ENCODE data around the gene TRAPPC2L. TPM values are rescaled to one million over a fixed set of nuclear protein-coding genes. Genes with fewer than 3 reads are reported as not detected.

TRAPPC2L gene
- total and polyA plus RNA-seq, 2 of the 13 experiments (the other 11 are each of a cell fraction or from before 2014, with no cell fraction given): 96.3 to 107 TPM

DNA sequence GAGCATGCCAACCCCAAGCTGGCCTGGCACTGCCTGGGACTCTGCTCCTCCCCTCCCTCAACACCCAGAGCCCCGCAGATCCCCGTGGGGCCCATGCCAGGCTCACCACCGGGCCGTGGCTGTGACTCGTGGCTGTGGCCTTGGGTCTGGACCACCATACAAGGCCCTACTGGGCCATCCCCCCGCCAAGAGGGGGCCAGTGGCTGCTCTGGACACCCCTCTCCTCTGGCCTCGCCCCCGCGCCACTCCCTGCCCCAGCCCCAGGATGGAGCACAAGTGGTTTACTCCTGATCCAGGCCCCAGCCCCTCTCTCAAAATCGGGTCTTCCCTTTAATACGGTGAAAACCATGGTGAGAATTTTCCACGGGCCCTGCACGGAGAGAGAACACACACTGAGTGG, 6.5 kb downstream of the TRAPPC2L start:
- Histone ChIP-seq H3K27ac (ENCODE audit: extremely low read length, insufficient read depth, low read length) (no peak overlapping the region), H3K9ac (ENCODE audit: insufficient read depth, low read depth, low read length) (no peak overlapping the region), H2AFZ (ENCODE audit: low read length) (no peak overlapping the region), H3K4me1 (ENCODE audit: insufficient read depth, low read length) (peaks cover 2% of the 10 kb centered on the region), H3K79me2 (ENCODE audit: insufficient read depth, low read length) (no peaks in the 10 kb centered on the region), H3K4me2 (ENCODE audit: low read depth, low read length) (no peak overlapping the region), H3K36me3 (replicated peaks in 1 of 2; ENCODE audit: control insufficient read depth in 1 of 2, insufficient read depth in 2 of 2, low read length in 2 of 2) (peaks cover 11 to 27% of the 10 kb centered on the region in 2 experiments), H3K27me3 (ENCODE audit: control insufficient read depth in 1 of 2, insufficient read depth in 2 of 2, low read length in 2 of 2) (peaks cover 10 to 35% of the 10 kb centered on the region in 2 experiments; a peak in 4 of 5 replicates), H4K20me1 (ENCODE audit: insufficient read depth, low read length) (no peaks in the 10 kb centered on the region), H3K9me3 (ENCODE audit: low read length) (no peaks in the 10 kb centered on the region), H3K4me3 (replicated peaks in 1 of 3; ENCODE audit: insufficient read depth in 1 of 3, low read depth in 2 of 3, low read length in 3 of 3) (no peak overlapping the region)
- intact Hi-C loops (cut with micrococcal nuclease; ENCODE audit: unreplicated experiment): no loop called here
- 71% methylated on average over 10 of the region's 13 CpGs for WGBS (ENCODE audit: low lambda C conversion rate)
- in situ Hi-C loops (cut with HindIII; ENCODE audit: extremely low pct_ligation_motif_present, low pct_unique_long_range_greater_than_20kb): no loop called here
- ChIA-PET POLR2A (no interaction called here), CTCF (ENCODE audit: low intra/inter-chr PET ratio, low total read pairs) (no interaction called here)
- ATAC-seq: no peak
- no TSS peak for BruUV-seq (replicated peaks)
- DNase-seq (ENCODE audit: low spot score): no peak
- no peak for FAIRE-seq
- TF ChIP-seq KAT7 (CRISPR knock-in tag; IDR thresholded peaks at IDR 0.05; ENCODE audit: borderline replicate concordance) (no peak), ZNF17 (CRISPR knock-in tag; IDR thresholded peaks at IDR 0.05) (no peak), SIX4 (CRISPR knock-in tag; IDR thresholded peaks at IDR 0.05) (no peak), HOXA5 (CRISPR knock-in tag; IDR thresholded peaks at IDR 0.05) (no peak), DNMT3B (CRISPR knock-in tag; conservative IDR thresholded peaks at IDR 0.05) (no peak), ZBTB42 (CRISPR knock-in tag; IDR thresholded peaks at IDR 0.05) (no peak), BHLHE40 (IDR thresholded peaks at IDR 0.05; ENCODE audit: low read length) (no peak), NCOA1 (CRISPR knock-in tag; IDR thresholded peaks at IDR 0.05) (no peak), ZNF841 (CRISPR knock-in tag; IDR thresholded peaks at IDR 0.05; ENCODE audit: borderline replicate concordance) (no peak), SSRP1 (CRISPR knock-in tag; IDR thresholded peaks at IDR 0.05) (no peak), ARNTL (CRISPR knock-in tag; IDR thresholded peaks at IDR 0.05) (no peak), TBX3 (IDR thresholded peaks at IDR 0.05; ENCODE audit: borderline replicate concordance) (no peak), EEA1 (CRISPR knock-in tag; IDR thresholded peaks at IDR 0.05; ENCODE audit: borderline replicate concordance) (no peak), DMAP1 (CRISPR knock-in tag; IDR thresholded peaks at IDR 0.05) (no peak)
- TF ChIP-seq, protein P1, sequence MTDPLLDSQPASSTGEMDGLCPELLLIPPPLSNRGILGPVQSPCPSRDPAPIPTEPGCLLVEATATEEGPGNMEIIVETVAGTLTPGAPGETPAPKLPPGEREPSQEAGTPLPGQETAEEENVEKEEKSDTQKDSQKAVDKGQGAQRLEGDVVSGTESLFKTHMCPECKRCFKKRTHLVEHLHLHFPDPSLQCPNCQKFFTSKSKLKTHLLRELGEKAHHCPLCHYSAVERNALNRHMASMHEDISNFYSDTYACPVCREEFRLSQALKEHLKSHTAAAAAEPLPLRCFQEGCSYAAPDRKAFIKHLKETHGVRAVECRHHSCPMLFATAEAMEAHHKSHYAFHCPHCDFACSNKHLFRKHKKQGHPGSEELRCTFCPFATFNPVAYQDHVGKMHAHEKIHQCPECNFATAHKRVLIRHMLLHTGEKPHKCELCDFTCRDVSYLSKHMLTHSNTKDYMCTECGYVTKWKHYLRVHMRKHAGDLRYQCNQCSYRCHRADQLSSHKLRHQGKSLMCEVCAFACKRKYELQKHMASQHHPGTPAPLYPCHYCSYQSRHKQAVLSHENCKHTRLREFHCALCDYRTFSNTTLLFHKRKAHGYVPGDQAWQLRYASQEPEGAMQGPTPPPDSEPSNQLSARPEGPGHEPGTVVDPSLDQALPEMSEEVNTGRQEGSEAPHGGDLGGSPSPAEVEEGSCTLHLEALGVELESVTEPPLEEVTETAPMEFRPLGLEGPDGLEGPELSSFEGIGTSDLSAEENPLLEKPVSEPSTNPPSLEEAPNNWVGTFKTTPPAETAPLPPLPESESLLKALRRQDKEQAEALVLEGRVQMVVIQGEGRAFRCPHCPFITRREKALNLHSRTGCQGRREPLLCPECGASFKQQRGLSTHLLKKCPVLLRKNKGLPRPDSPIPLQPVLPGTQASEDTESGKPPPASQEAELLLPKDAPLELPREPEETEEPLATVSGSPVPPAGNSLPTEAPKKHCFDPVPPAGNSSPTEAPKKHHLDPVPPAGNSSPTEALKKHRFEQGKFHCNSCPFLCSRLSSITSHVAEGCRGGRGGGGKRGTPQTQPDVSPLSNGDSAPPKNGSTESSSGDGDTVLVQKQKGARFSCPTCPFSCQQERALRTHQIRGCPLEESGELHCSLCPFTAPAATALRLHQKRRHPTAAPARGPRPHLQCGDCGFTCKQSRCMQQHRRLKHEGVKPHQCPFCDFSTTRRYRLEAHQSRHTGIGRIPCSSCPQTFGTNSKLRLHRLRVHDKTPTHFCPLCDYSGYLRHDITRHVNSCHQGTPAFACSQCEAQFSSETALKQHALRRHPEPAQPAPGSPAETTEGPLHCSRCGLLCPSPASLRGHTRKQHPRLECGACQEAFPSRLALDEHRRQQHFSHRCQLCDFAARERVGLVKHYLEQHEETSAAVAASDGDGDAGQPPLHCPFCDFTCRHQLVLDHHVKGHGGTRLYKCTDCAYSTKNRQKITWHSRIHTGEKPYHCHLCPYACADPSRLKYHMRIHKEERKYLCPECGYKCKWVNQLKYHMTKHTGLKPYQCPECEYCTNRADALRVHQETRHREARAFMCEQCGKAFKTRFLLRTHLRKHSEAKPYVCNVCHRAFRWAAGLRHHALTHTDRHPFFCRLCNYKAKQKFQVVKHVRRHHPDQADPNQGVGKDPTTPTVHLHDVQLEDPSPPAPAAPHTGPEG (CRISPR knock-in tag; IDR thresholded peaks at IDR 0.05): no peak
- TF ChIP-seq, protein P2, sequence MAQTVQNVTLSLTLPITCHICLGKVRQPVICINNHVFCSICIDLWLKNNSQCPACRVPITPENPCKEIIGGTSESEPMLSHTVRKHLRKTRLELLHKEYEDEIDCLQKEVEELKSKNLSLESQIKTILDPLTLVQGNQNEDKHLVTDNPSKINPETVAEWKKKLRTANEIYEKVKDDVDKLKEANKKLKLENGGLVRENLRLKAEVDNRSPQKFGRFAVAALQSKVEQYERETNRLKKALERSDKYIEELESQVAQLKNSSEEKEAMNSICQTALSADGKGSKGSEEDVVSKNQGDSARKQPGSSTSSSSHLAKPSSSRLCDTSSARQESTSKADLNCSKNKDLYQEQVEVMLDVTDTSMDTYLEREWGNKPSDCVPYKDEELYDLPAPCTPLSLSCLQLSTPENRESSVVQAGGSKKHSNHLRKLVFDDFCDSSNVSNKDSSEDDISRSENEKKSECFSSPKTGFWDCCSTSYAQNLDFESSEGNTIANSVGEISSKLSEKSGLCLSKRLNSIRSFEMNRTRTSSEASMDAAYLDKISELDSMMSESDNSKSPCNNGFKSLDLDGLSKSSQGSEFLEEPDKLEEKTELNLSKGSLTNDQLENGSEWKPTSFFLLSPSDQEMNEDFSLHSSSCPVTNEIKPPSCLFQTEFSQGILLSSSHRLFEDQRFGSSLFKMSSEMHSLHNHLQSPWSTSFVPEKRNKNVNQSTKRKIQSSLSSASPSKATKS (CRISPR knock-in tag; IDR thresholded peaks at IDR 0.05): no peak
- TF ChIP-seq, protein P3, sequence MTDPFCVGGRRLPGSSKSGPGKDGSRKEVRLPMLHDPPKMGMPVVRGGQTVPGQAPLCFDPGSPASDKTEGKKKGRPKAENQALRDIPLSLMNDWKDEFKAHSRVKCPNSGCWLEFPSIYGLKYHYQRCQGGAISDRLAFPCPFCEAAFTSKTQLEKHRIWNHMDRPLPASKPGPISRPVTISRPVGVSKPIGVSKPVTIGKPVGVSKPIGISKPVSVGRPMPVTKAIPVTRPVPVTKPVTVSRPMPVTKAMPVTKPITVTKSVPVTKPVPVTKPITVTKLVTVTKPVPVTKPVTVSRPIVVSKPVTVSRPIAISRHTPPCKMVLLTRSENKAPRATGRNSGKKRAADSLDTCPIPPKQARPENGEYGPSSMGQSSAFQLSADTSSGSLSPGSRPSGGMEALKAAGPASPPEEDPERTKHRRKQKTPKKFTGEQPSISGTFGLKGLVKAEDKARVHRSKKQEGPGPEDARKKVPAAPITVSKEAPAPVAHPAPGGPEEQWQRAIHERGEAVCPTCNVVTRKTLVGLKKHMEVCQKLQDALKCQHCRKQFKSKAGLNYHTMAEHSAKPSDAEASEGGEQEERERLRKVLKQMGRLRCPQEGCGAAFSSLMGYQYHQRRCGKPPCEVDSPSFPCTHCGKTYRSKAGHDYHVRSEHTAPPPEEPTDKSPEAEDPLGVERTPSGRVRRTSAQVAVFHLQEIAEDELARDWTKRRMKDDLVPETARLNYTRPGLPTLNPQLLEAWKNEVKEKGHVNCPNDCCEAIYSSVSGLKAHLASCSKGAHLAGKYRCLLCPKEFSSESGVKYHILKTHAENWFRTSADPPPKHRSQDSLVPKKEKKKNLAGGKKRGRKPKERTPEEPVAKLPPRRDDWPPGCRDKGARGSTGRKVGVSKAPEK (CRISPR knock-in tag; IDR thresholded peaks at IDR 0.05; ENCODE audit: borderline replicate concordance): no peak

Data from HepG2 (cell line).